ENCODE results near the gene HBEGF.

HBEGF gene

GRCh38 chr5:140301136-140301535 lies 45.3 kb downstream of the HBEGF start:
- no peak for DNase-seq

- no peak for DNase-seq
Measured at GRCh38 chr5:140299056-140299455, 47.3 kb downstream of the HBEGF start.

GRCh38 chr5:140298183-140298601 lies 48.2 kb downstream of the HBEGF start:
- DNase-seq: no peak

- no peak for DNase-seq
Measured at GRCh38 chr5:140297283-140297682, 49.1 kb downstream of the HBEGF start.

- DNase-seq: no peak
Measured at GRCh38 chr5:140296289-140296688, 50.1 kb downstream of the HBEGF start.

GRCh38 chr5:140295414-140295813 lies 51.0 kb downstream of the HBEGF start:
- DNase-seq: no peak

GRCh38 chr5:140294753-140295152 lies 51.6 kb downstream of the HBEGF start:
- DNase-seq: no peak

- no peak for DNase-seq
Measured at GRCh38 chr5:140293849-140294100, 52.6 kb downstream of the HBEGF start.

- DNase-seq: no peak
Measured at GRCh38 chr5:140293091-140293848, 53.1 kb downstream of the HBEGF start.

- DNase-seq: no peak
Measured at GRCh38 chr5:140292212-140293036, 54.0 kb downstream of the HBEGF start.

- DNase-seq: no peak
Measured at GRCh38 chr5:140287801-140288521, 58.4 kb downstream of the HBEGF start.

- DNase-seq: no peak
Measured at GRCh38 chr5:140286424-140286823, 60.0 kb downstream of the HBEGF start.

- no peak for DNase-seq
Measured at GRCh38 chr5:140284013-140284412, 62.4 kb downstream of the HBEGF start.
